HuH-7 (cell line): ENCODE measurements around the gene RYK.
"Not testable (repeated sequence)": the region's sequence is repeated elsewhere in the genome, so short reads cannot be mapped to it uniquely, and the experiment has no call there.

ENCODE experiments used
- DNase-seq: peaks from one replicate; pipeline ENCODE4 v3.0.0; 2011; ENCODE audit warnings: low spot score

Gene RYK

GRCh38 chr3:134216851-134217250 lies 33.8 kb downstream of the RYK start:
- DNase-seq = no peak

GRCh38 chr3:134216191-134216764 lies 34.4 kb downstream of the RYK start:
- DNase-seq = no peak

GRCh38 chr3:134214239-134214638 lies 36.4 kb downstream of the RYK start:
- no peak for DNase-seq

- DNase-seq = peak; percentile 50
These were observed 37.5 kb downstream of the RYK start for GRCh38 chr3:134212967-134213665.

- DNase-seq = peak; percentile 45
These were observed 38.9 kb downstream of the RYK start for GRCh38 chr3:134211797-134212196.

GRCh38 chr3:134205451-134205850 lies 45.2 kb downstream of the RYK start:
- no peak for DNase-seq

- no peak for DNase-seq
These were observed 49.2 kb downstream of the RYK start for GRCh38 chr3:134201201-134202130.

- DNase-seq = not testable (repeated sequence)
These were observed 50.8 kb downstream of the RYK start for GRCh38 chr3:134199880-134200279.

GRCh38 chr3:134199240-134199639 lies 51.4 kb downstream of the RYK start:
- DNase-seq = no peak

- DNase-seq = no peak
These were observed 52.2 kb downstream of the RYK start for GRCh38 chr3:134198414-134198813.

GRCh38 chr3:134197681-134198261 lies 52.9 kb downstream of the RYK start:
- peak; percentile 39 for DNase-seq

GRCh38 chr3:134194247-134194646 lies 56.4 kb downstream of the RYK start:
- no peak for DNase-seq

GRCh38 chr3:134190250-134190649 lies 60.4 kb downstream of the RYK start:
- no peak for DNase-seq

- no peak for DNase-seq
These were observed 60.8 kb downstream of the RYK start for GRCh38 chr3:134189849-134190248.

GRCh38 chr3:134186391-134186790 lies 64.3 kb downstream of the RYK start:
- peak; percentile 10 for DNase-seq

- no peak for DNase-seq
These were observed 69.9 kb downstream of the RYK start for GRCh38 chr3:134180761-134181160.

GRCh38 chr3:134179508-134179907 lies 71.2 kb downstream of the RYK start:
- DNase-seq = no peak

- no peak for DNase-seq
These were observed 87.6 kb downstream of the RYK start for GRCh38 chr3:134163096-134163495.

GRCh38 chr3:134161898-134162615 lies 88.6 kb downstream of the RYK start:
- DNase-seq = no peak

GRCh38 chr3:134155446-134155845 lies 95.2 kb downstream of the RYK start:
- no peak for DNase-seq

- DNase-seq = no peak
These were observed 96.9 kb downstream of the RYK start for GRCh38 chr3:134153761-134154160.

GRCh38 chr3:134150476-134150875 lies 100.2 kb downstream of the RYK start:
- DNase-seq = no peak
